ENCODE results near the gene ASB4. TPM values are rescaled to one million over a fixed set of nuclear protein-coding genes. Genes with fewer than 3 reads are reported as not detected.

Gene ASB4
- total RNA-seq, 2 donors from 2014 or later: 0.57 TPM; not detected in 1

GRCh38 chr7:95467912-95468607 lies 17.7 kb upstream of the ASB4 start:
- 93% methylated on average over 1 of the region's 1 CpG for WGBS
- intact Hi-C loops (cut with DNase I): no loop called here
- DNase-seq (ENCODE audit: low spot score): no peak

GRCh38 chr7:95469187-95469586 lies 16.6 kb upstream of the ASB4 start:
- H3K27me3 ChIP-seq (replicated peaks; ENCODE audit: insufficient read depth): no peaks in the 10 kb centered on the region
- no peaks in the 10 kb centered on the region for H3K36me3 ChIP-seq
- H3K4me3 ChIP-seq: no peak overlapping the region
- intact Hi-C loops (cut with DNase I): no loop called here
- TF ChIP-seq POLR2A (IDR thresholded peaks at IDR 0.05): no peak
- no peak overlapping the region for H3K27ac ChIP-seq
- no peaks in the 10 kb centered on the region for H3K9me3 ChIP-seq
- H3K4me1 ChIP-seq (replicated peaks): no peaks in the 10 kb centered on the region
- no peak for DNase-seq (ENCODE audit: low spot score)
- 96% methylated on average over 1 of the region's 1 CpG for WGBS

More at GRCh38 chr7:95467912-95468607, 17.7 kb upstream of the ASB4 start:
- no peaks in the 10 kb centered on the region for H3K4me1 ChIP-seq (replicated peaks)
- TF ChIP-seq POLR2A (IDR thresholded peaks at IDR 0.05) (no peak), POLR2AphosphoS5 (IDR thresholded peaks at IDR 0.05) (no peak), CTCF (IDR thresholded peaks at IDR 0.05) (no peak)
- H3K9me3 ChIP-seq: no peaks in the 10 kb centered on the region
- no peaks in the 10 kb centered on the region for H3K27me3 ChIP-seq (replicated peaks; ENCODE audit: insufficient read depth)
- H3K36me3 ChIP-seq: no peaks in the 10 kb centered on the region
- no peak overlapping the region for H3K27ac ChIP-seq
- H3K4me3 ChIP-seq: no peak overlapping the region

- WGBS: 67% methylated on average over 4 of the region's 4 CpGs
- no peak for DNase-seq (ENCODE audit: low spot score)
- no peak overlapping the region for H3K27ac ChIP-seq
- no peaks in the 10 kb centered on the region for H3K9me3 ChIP-seq
- H3K27me3 ChIP-seq (replicated peaks; ENCODE audit: insufficient read depth): no peaks in the 10 kb centered on the region
- H3K4me1 ChIP-seq (replicated peaks): no peaks in the 10 kb centered on the region
- intact Hi-C loops (cut with DNase I): loop anchor here (10.0 kb wide), 2 partner anchors 265 to 1025 kb away; no protein-coding TSS in a partner anchor
- H3K4me3 ChIP-seq: no peak overlapping the region
- TF ChIP-seq CTCF (IDR thresholded peaks at IDR 0.05): no peak
- TF ChIP-seq POLR2A (IDR thresholded peaks at IDR 0.05): no peak
- no peak for TF ChIP-seq POLR2AphosphoS5 (IDR thresholded peaks at IDR 0.05)
- no peaks in the 10 kb centered on the region for H3K36me3 ChIP-seq
These were observed 15.9 kb upstream of the ASB4 start for GRCh38 chr7:95469848-95470247.

- H3K36me3 ChIP-seq: no peaks in the 10 kb centered on the region
- intact Hi-C loops (cut with DNase I): loop anchor here (10.0 kb wide), 2 partner anchors 266 to 1026 kb away; no protein-coding TSS in a partner anchor
- WGBS: 16% methylated on average over 3 of the region's 3 CpGs
- H3K4me3 ChIP-seq: no peak overlapping the region
- no peak overlapping the region for H3K27ac ChIP-seq
- no peaks in the 10 kb centered on the region for H3K4me1 ChIP-seq (replicated peaks)
- no peaks in the 10 kb centered on the region for H3K9me3 ChIP-seq
- TF ChIP-seq POLR2A (IDR thresholded peaks at IDR 0.05) (no peak), CTCF (IDR thresholded peaks at IDR 0.05) (no peak), POLR2AphosphoS5 (IDR thresholded peaks at IDR 0.05) (no peak)
- H3K27me3 ChIP-seq (replicated peaks; ENCODE audit: insufficient read depth): no peaks in the 10 kb centered on the region
- DNase-seq (ENCODE audit: low spot score): no peak
These were observed 15.3 kb upstream of the ASB4 start for GRCh38 chr7:95470452-95470851.

GRCh38 chr7:95471071-95471470 lies 14.7 kb upstream of the ASB4 start:
- Histone ChIP-seq H3K4me3 (no peak overlapping the region), H3K9me3 (no peaks in the 10 kb centered on the region), H3K36me3 (no peaks in the 10 kb centered on the region), H3K4me1 (replicated peaks) (no peaks in the 10 kb centered on the region), H3K27me3 (replicated peaks; ENCODE audit: insufficient read depth) (no peaks in the 10 kb centered on the region), H3K27ac (no peak overlapping the region)
- no peak for TF ChIP-seq CTCF (IDR thresholded peaks at IDR 0.05)
- no peak for TF ChIP-seq POLR2AphosphoS5 (IDR thresholded peaks at IDR 0.05)
- no peak for TF ChIP-seq POLR2A (IDR thresholded peaks at IDR 0.05)
- intact Hi-C loops (cut with DNase I): loop anchor here (10.0 kb wide), 2 partner anchors 266 to 1026 kb away; no protein-coding TSS in a partner anchor
- DNase-seq (ENCODE audit: low spot score): no peak
- WGBS: 100% methylated on average over 3 of the region's 3 CpGs

Measured in prostate gland (tissue), 2 donors.